GM12878 (cell line): ENCODE data around the gene EMC6. TPM values are rescaled to one million over a fixed set of nuclear protein-coding genes. Genes with fewer than 3 reads are reported as not detected.

ENCODE experiments used
- ATAC-seq: fragments of 200-7000 bp; cut with Tn5 transposase; 3 replicates; pipeline ENCODE4 v1.9.1; 2020; ENCODE audit warnings: mild to moderate bottlenecking, moderate library complexity
- BruUV-seq: library from RNA; stranded (reverse); fragments of 400-500 nt; replicated peaks from 2 replicates; lab custom pipeline; 2021; lab: Mats Ljungman, UMichigan
- CTCF ChIA-PET: fragments of 300-600 bp; sonication (Branson Sonifier 250); formaldehyde crosslinking; extraction: SDS; loops from one replicate; lab custom pipeline; 2021; ENCODE audit warnings: inconsistent platforms; lab: Yijun Ruan, JAX
- POLR2A ChIA-PET: fragments of 350-600 bp; formaldehyde crosslinking; extraction: SDS; loops from one replicate; lab custom pipeline; 2021; ENCODE audit warnings: inconsistent platforms; lab: Charles Lee
- RAD21 ChIA-PET: fragments of 300-600 bp; sonication (Branson Sonifier 250); formaldehyde crosslinking; loops from one replicate; lab custom pipeline; 2023; ENCODE audit warnings: antibody characterized with exemption; ENCODE audit not compliant: unreplicated experiment; lab: Charles Lee
- SMC1A ChIA-PET: fragments of 300-600 bp; sonication (Branson Sonifier 250); formaldehyde crosslinking; loops from one replicate; lab custom pipeline; 2023; ENCODE audit not compliant: unreplicated experiment, uncharacterized antibody; lab: Charles Lee
- DNase-seq: peaks from one replicate; pipeline ENCODE4 v3.0.0-alpha.2; 2011; ENCODE audit warnings: low read depth, low spot score
- FAIRE-seq: peaks from 3 replicates; lab custom pipeline; 2011; peaks lifted over from hg19 to GRCh38; lab: Jason Lieb, UNC
- H2AFZ ChIP-seq: 2 replicates; pipeline ENCODE4 v1.6.0; 2011; ENCODE audit warnings: low read depth, low read length, control low read depth; ENCODE audit not compliant: control insufficient read depth
- H3K27ac ChIP-seq: 2 replicates; pipeline ENCODE4 v1.5.1; 2011; ENCODE audit warnings: control low read depth; ENCODE audit not compliant: control insufficient read depth, insufficient read depth
- H3K27me3 ChIP-seq, 2 experiments: replicated peaks in 1 of 2; 2 replicates each; pipeline versions ENCODE4 v1.6.0 to v1.6.1; 2011; ENCODE audit warnings: low read length in 1 of 2; ENCODE audit not compliant: control insufficient read depth in 2 of 2, insufficient read depth in 2 of 2
- H3K36me3 ChIP-seq, 2 experiments: 2 replicates each; pipeline ENCODE4 v1.5.1; 2011; ENCODE audit warnings: low read length in 1 of 2; ENCODE audit not compliant: control insufficient read depth in 2 of 2, insufficient read depth in 2 of 2
- H3K4me1 ChIP-seq: 2 replicates; pipeline ENCODE4 v1.6.1; 2011; ENCODE audit warnings: mild to moderate bottlenecking, low read length, moderate library complexity, mixed read lengths; ENCODE audit not compliant: control insufficient read depth, insufficient read depth
- H3K4me2 ChIP-seq: 2 replicates; pipeline ENCODE4 v1.6.0; 2011; ENCODE audit warnings: control low read depth; ENCODE audit not compliant: control insufficient read depth, insufficient read depth
- H3K4me3 ChIP-seq: fragments of 200-600 bp; sonication (generic); 2 replicates; pipeline ENCODE4 v1.5.1; 2016
- H3K79me2 ChIP-seq: 2 replicates; pipeline ENCODE4 v1.6.0; 2011; ENCODE audit warnings: low read length; ENCODE audit not compliant: control insufficient read depth, insufficient read depth
- H3K9ac ChIP-seq: 2 replicates; pipeline ENCODE4 v1.8.0; 2011; ENCODE audit warnings: low read length, control low read depth, mixed read lengths; ENCODE audit not compliant: control insufficient read depth, insufficient read depth
- H3K9me3 ChIP-seq: replicated peaks from 3 replicates; pipeline ENCODE4 v1.5.1; 2011; ENCODE audit warnings: mild to moderate bottlenecking, low read length; ENCODE audit not compliant: control insufficient read depth, insufficient read depth
- H4K20me1 ChIP-seq: 2 replicates; pipeline ENCODE4 v1.6.0; 2011; ENCODE audit not compliant: control insufficient read depth, insufficient read depth
- ESRRA ChIP-seq: IDR thresholded peaks from 2 replicates; pipeline ENCODE4 v1.6.1; 2012; ENCODE audit warnings: mild to moderate bottlenecking, low read length, improper control_type of control experiment
- TARDBP ChIP-seq: IDR thresholded peaks from 2 replicates; pipeline ENCODE4 v1.6.1; 2016; ENCODE audit warnings: borderline replicate concordance
- ZBTB40 ChIP-seq: fragments of 450-650 bp; IDR thresholded peaks from 2 replicates; pipeline ENCODE4 v1.6.1; 2016; ENCODE audit warnings: mild to moderate bottlenecking, moderate library complexity, borderline replicate concordance
- WGBS: methylation state at CpG from one replicate; pipeline ENCODE4 v1.1.6; 2016; ENCODE audit warnings: low lambda C conversion rate; ENCODE audit not compliant: insufficient replicate concordance, insufficient coverage; ENCODE audit errors: missing lambda C conversion rate; 5-methylcytosine and 5-hydroxymethylcytosine counted together
- in situ Hi-C: fragments of 300-500 bp; cut with MboI; formaldehyde crosslinking; loops from 9 replicates; pipeline ENCODE4 v1.14.3; 2018; ENCODE audit warnings: mixed read lengths
- intact Hi-C: fragments of 100-400 bp; cut with micrococcal nuclease; formaldehyde crosslinking; loops from one replicate; pipeline ENCODE4 v1.14.2; 2022; ENCODE audit not compliant: unreplicated experiment
- polyA plus RNA-seq, 11 experiments: library from polyadenylated mRNA; depleted of rRNA in 4 of 11; unstranded in 6 of 11; stranded (reverse) in 5 of 11; fragments of >200 nt; fragmentation: Nextera tagmentation in 4 of 11; fragmentation: Illumina TruSeq in 1 of 11; extraction: Ambion mirVana in 4 of 11; extraction: Trizol in 1 of 11; gene quantifications; 1 replicate in 1 of 11; 2 replicates in 10 of 11; pipeline versions ENCODE4 v1.2.1 to v1.2.3, GENCODE V29; 2011 to 2016; ENCODE audit warnings: inconsistent platforms in 2 of 11, missing spikeins in 2 of 11, low read depth in 1 of 11
- total RNA-seq, 4 experiments: library from RNA; depleted of rRNA in 3 of 4; stranded (reverse); fragments of >200 nt in 3 of 4; fragmentation: Illumina TruSeq in 1 of 4; extraction: Trizol in 1 of 4; gene quantifications; 2 replicates each; pipeline versions ENCODE4 v1.2.1 to v1.2.3, GENCODE V29; 2013 to 2021

The EMC6 gene
- total and polyA plus RNA-seq, 10 of the 15 experiments (the other 5 are each of a cell fraction or from before 2014, with no cell fraction given), result 5.1 to 172 (median 35.9) TPM

- no TSS peak for BruUV-seq
- 98% methylated on average over 16 of the region's 16 CpGs for WGBS
- no peak for ATAC-seq
- H3K4me2 ChIP-seq, result no peak overlapping the region
- no peak for FAIRE-seq
- TF ChIP-seq ESRRA, result no peak
- TF ChIP-seq TARDBP, result no peak
- TF ChIP-seq ZBTB40, result no peak
- in situ Hi-C loops (no loop called here), intact Hi-C loops (no loop called here)
- H3K27me3 ChIP-seq, result no peaks in the 10 kb centered on the region
- no peak overlapping the region for H3K4me3 ChIP-seq
- H3K27ac ChIP-seq, result no peak overlapping the region
- ChIA-PET RAD21 (no interaction called here), CTCF (interaction anchor here (0.8 to 2.4 kb wide), 2 partner anchors 21 to 114 kb away, joined by 3 to 9 read pairs; no protein-coding TSS in a partner anchor), POLR2A (no interaction called here), SMC1A (no interaction called here)
- H3K9me3 ChIP-seq, result no peaks in the 10 kb centered on the region
- H3K9ac ChIP-seq, result no peak overlapping the region
- no peak for DNase-seq
- no peaks in the 10 kb centered on the region for H3K79me2 ChIP-seq
- H3K36me3 ChIP-seq, result peaks cover 18 to 19% of the 10 kb centered on the region in 2 experiments; a peak in 3 of 4 replicates
- H3K4me1 ChIP-seq, result no peaks in the 10 kb centered on the region
- no peak overlapping the region for H2AFZ ChIP-seq
- H4K20me1 ChIP-seq, result no peaks in the 10 kb centered on the region
Observed at GRCh38 chr17:3622977-3623594, 45.5 kb upstream of the EMC6 start.
